Upper lobe of right lung (tissue), 1 donor: Measurements from ENCODE around the gene SELENBP1. TPM values are rescaled to one million over a fixed set of nuclear protein-coding genes. Genes with fewer than 3 reads are reported as not detected.

Source experiments
- ATAC-seq: fragments of 200-7000 bp; cut with Tn5 transposase; one replicate; pipeline ENCODE4 v1.9.1; 2020; ENCODE audit warnings: mild to moderate bottlenecking, moderate library complexity
- DNase-seq: peaks from one replicate; pipeline ENCODE4 v3.0.0-alpha.2; 2020
- H3K27ac ChIP-seq: fragments of 200-600 bp; one replicate; pipeline ENCODE4 v1.8.0; 2022
- H3K27me3 ChIP-seq: fragments of 200-600 bp; one replicate; pipeline ENCODE4 v1.8.0; 2022; ENCODE audit warnings: mild to moderate bottlenecking
- H3K36me3 ChIP-seq: fragments of 200-600 bp; one replicate; pipeline ENCODE4 v1.8.0; 2022
- H3K4me1 ChIP-seq: fragments of 200-600 bp; one replicate; pipeline ENCODE4 v1.8.0; 2022
- H3K4me3 ChIP-seq: fragments of 200-600 bp; one replicate; pipeline ENCODE4 v1.8.0; 2022; ENCODE audit warnings: mild to moderate bottlenecking
- H3K9me3 ChIP-seq: fragments of 200-600 bp; one replicate; pipeline ENCODE4 v1.8.0; 2022
- CTCF ChIP-seq: fragments of 200-600 bp; IDR thresholded peaks from one replicate; pipeline ENCODE4 v1.8.0; 2022; ENCODE audit warnings: antibody characterized with exemption
- intact Hi-C: fragments of 100-400 bp; cut with DNase I; formaldehyde crosslinking; loops from one replicate; pipeline ENCODE4 v1.11.0; 2022
- total RNA-seq: library from RNA; stranded (reverse); fragmentation: NEBNext Ultra II Directional; extraction: Animal tissue kit (Norgen Biotek cat#: 25700); gene quantifications from one replicate; pipeline ENCODE4 v1.2.1, GENCODE V29; 2021
- donor health status: DM: no; HTN: yes; CAD: no; lungs with severe emphysema.

The SELENBP1 gene
- total RNA-seq, 1 donor from 2014 or later, result 321 TPM

GRCh38 chr1:151347523-151348246, 24.8 kb downstream of the SELENBP1 start:
- peaks cover 12% of the 10 kb centered on the region for H3K36me3 ChIP-seq
- DNase-seq (no peak), ATAC-seq (no peak)
- no peaks in the 10 kb centered on the region for H3K27me3 ChIP-seq
- no peaks in the 10 kb centered on the region for H3K9me3 ChIP-seq
- peaks cover 14% of the 10 kb centered on the region for H3K4me1 ChIP-seq
- H3K27ac ChIP-seq, result peak overlapping the region; percentile 93
- no peak for TF ChIP-seq CTCF
- intact Hi-C loops, result no loop called here
- H3K4me3 ChIP-seq, result peak overlapping the region; percentile 76

DNA sequence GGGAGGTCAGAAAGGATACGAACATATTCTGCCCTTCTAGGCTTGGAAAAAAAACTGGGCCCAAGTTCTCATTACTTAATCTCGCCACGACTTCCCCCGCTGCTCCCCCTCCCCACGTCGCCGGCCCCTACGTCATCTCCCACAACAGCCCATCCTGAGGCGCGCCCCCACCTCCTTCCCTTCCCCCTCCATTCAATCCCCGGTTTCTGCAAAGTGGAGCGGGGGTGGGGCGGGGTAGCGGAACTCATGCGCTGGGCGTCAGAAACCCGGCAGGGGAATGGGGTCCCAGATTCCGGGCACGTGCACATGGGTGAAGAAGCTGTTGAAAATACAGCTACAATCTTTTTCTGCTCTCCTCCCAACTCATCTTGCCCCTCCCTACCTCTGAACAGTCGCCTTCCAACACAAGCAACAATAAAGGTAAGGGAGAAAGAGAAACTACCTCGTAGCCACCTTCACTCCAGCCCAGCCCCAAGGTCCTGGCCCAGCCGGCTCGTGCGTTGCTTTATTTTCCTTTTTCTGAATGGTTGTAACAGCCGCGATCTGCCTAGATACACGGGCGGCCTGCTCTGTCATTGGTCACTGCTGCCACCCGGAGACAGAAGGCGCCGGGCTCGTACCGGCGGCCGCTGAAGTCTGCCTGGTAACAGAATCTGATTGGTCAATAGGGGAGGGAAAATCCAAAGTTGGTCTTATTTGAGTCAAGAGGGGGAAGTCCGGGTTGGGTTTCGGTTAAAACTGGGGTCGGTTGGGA, 25.6 kb downstream of the SELENBP1 start, which contains the start of gene RFX5:
Gene RFX5 (minus strand): TSS at position 484 of the 754 bp plus-strand sequence. CDS start 932 bp downstream, outside the sequence.
- no peaks in the 10 kb centered on the region for H3K27me3 ChIP-seq

GRCh38 chr1:151346082-151346768, 26.3 kb downstream of the SELENBP1 start:
- intact Hi-C loops, result no loop called here
- DNase-seq (no peak), ATAC-seq (no peak)

More for the DNA sequence above, 25.6 kb downstream of the SELENBP1 start, which contains the start of gene RFX5:
- H3K27ac ChIP-seq, result peak within 1 kb of the TSS; percentile 93
- ATAC-seq, result peak; percentile 97
- DNase-seq, result peak; percentile 96
- intact Hi-C loops, result no loop called here
- TF ChIP-seq CTCF, result no peak
- H3K9me3 ChIP-seq, result no peaks in the 10 kb centered on the region
- peaks cover 14% of the 10 kb centered on the region for H3K4me1 ChIP-seq
- H3K4me3 ChIP-seq, result peak within 1 kb of the TSS; percentile 76
- H3K36me3 ChIP-seq, result peaks cover 19% of the 10 kb centered on the region

DNA sequence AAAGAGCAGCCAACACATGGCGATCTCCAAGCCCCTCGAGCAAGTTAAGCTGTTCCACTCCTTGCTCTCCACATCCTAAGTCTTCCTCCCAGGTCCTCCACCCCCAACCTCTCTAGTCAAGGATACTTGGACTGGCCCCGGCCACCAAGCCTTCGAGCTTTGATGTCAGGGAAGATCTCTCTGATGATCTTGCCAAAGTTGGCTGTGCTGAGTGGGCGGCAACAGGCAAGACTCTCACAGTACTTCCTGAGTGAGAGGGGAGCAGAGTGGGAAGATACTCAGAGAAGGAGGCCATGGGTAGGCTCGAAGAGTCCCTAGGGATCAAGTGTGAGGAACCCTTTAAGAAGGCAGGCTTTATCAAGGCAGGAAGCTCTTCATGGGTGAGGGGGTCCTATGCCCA, 28.2 kb downstream of the SELENBP1 start:
- no peaks in the 10 kb centered on the region for H3K27me3 ChIP-seq
- ATAC-seq, result no peak
- TF ChIP-seq CTCF, result no peak
- intact Hi-C loops, result no loop called here
- no peak overlapping the region for H3K27ac ChIP-seq
- H3K36me3 ChIP-seq, result peaks cover 19% of the 10 kb centered on the region
- DNase-seq, result no peak
- peaks cover 17% of the 10 kb centered on the region for H3K4me1 ChIP-seq
- no peak overlapping the region for H3K4me3 ChIP-seq
- no peaks in the 10 kb centered on the region for H3K9me3 ChIP-seq

More at GRCh38 chr1:151346082-151346768, 26.3 kb downstream of the SELENBP1 start:
- H3K4me3 ChIP-seq, result peak overlapping the region; percentile 76
- no peaks in the 10 kb centered on the region for H3K9me3 ChIP-seq
- peaks cover 14% of the 10 kb centered on the region for H3K4me1 ChIP-seq
- H3K27me3 ChIP-seq, result no peaks in the 10 kb centered on the region
- TF ChIP-seq CTCF, result no peak
- H3K36me3 ChIP-seq, result peaks cover 19% of the 10 kb centered on the region
- H3K27ac ChIP-seq, result peak overlapping the region; percentile 93

- Histone ChIP-seq H3K27me3 (no peaks in the 10 kb centered on the region), H3K4me1 (peaks cover 17% of the 10 kb centered on the region), H3K9me3 (no peaks in the 10 kb centered on the region), H3K36me3 (peaks cover 19% of the 10 kb centered on the region), H3K4me3 (no peak overlapping the region), H3K27ac (no peak overlapping the region)
- ATAC-seq, result no peak
- no peak for DNase-seq
- intact Hi-C loops, result no loop called here
- TF ChIP-seq CTCF, result no peak
These were observed 28.9 kb downstream of the SELENBP1 start for GRCh38 chr1:151343587-151343986.
